NCI-H2227 treated with DMSO at 0.1 percent for 48 hours (cell line): Measurements from ENCODE around the gene GALM.
A peak's percentile ranks its signal among the peaks of the same experiment; 100 is the strongest.
"Not testable (repeated sequence)": the region's sequence is repeated elsewhere in the genome, so short reads cannot be mapped to it uniquely, and the experiment has no call there.

ENCODE experiments used
- DNase-seq: peaks from one replicate; lab custom pipeline; 2025; lab: John Stamatoyannopoulos, UW

The GALM gene

GRCh38 chr2:38711558-38711957 is 45.6 kb downstream of the GALM start:
- no peak for DNase-seq

DNA sequence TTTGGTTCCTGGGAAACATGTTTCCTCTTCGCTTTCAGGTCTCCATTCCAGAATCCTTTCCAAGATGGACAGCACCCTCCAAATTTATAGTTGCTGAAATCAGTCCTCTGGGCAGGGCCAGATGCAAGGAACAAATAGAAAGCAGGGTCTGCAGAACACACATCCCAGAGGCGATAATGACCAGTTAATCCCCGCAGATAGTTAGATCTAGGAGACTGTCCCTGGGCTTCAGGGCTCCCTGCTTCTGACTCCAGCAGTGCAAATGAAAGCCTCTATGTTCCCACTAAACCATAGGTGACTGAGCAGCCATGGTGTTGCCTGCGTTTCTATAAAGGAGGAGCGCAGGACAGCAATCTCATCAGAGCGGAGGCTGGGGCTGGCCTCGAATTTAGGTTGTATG is 46.5 kb downstream of the GALM start:
- DNase-seq = no peak

- no peak for DNase-seq
Measured at GRCh38 chr2:38712871-38713270, 47.0 kb downstream of the GALM start.

- DNase-seq = no peak
Measured at GRCh38 chr2:38713338-38713737, 47.4 kb downstream of the GALM start.

- not testable (repeated sequence) for DNase-seq
Measured at GRCh38 chr2:38714941-38715340, 49.0 kb downstream of the GALM start.

DNA sequence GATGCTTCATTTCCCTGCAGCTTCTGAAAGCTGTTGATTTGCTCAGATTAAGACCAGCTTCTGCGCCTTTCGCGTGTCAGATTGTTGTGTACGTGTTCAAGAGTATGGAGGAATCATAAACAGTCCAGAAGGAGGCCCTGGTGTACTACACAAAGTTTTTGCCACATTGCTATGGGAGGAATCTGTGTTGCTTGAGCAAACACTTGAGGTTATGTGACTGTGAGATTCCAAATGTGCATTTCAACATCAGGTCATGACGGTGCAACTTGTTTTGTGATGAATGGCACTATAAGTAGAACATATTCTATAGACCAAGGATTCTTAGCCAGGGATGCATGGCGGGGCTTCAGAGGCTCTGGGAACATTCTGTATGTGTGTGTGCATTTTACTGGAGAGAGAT is 50.3 kb downstream of the GALM start:
- no peak for DNase-seq

GRCh38 chr2:38718601-38719000 is 52.7 kb downstream of the GALM start:
- DNase-seq = no peak

- no peak for DNase-seq
Measured at GRCh38 chr2:38719706-38720105, 53.8 kb downstream of the GALM start.

- DNase-seq = no peak
Measured at GRCh38 chr2:38720613-38721241, 54.8 kb downstream of the GALM start.

- no peak for DNase-seq
Measured at GRCh38 chr2:38722271-38723061, 56.6 kb downstream of the GALM start.

- no peak for DNase-seq
Measured at GRCh38 chr2:38723173-38723572, 57.3 kb downstream of the GALM start.

- DNase-seq = no peak
Measured at GRCh38 chr2:38727661-38728060, 61.7 kb downstream of the GALM start.

DNA sequence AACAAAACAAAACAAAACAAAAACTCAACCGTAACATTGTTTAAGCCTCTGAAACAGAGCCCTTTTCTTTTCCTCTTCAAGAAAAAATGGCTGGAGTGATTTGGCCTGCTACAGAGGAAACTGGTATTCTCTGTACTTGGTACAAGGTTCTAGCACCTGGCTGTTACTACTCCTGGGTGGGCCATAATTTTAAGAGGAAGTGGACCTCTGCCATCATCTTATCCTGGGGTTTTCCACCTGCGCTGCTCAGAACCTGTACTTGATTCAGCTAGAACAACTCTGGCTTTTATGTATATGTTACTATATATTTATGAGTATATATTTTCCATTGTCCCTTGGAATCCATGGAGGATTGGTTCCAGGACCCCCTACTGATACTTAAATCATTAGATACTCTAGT is 62.8 kb downstream of the GALM start:
- DNase-seq = no peak

- DNase-seq = no peak
Measured at GRCh38 chr2:38731090-38731489, 65.2 kb downstream of the GALM start.

- no peak for DNase-seq
Measured at GRCh38 chr2:38731684-38732221, 65.8 kb downstream of the GALM start.

GRCh38 chr2:38733300-38733971 is 67.5 kb downstream of the GALM start:
- no peak for DNase-seq

- no peak for DNase-seq
Measured at GRCh38 chr2:38734299-38735058, 68.6 kb downstream of the GALM start.

- no peak for DNase-seq
Measured at GRCh38 chr2:38735999-38736320, 70.0 kb downstream of the GALM start.

GRCh38 chr2:38737000-38737698 is 71.2 kb downstream of the GALM start:
- peak; percentile 61 for DNase-seq

DNA sequence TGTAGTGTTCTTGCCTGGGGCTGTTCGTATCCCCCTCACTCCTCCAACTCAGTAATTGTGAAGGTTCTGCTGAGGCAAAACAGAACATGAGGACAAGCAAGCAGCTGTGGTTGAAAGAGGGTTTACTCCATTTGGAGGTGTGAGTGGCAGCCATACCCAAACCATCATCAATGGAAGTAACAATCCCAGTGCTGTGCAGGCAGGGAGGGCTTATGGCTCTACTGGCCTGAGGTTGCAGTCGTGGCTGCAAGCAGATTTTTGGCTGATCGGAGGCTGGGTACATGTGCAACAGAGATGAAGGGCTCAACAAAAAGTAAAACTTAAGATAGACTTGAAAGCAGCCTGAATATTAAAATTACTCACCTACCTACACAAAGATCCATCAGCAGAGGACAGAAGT is 72.0 kb downstream of the GALM start:
- DNase-seq = no peak

DNA sequence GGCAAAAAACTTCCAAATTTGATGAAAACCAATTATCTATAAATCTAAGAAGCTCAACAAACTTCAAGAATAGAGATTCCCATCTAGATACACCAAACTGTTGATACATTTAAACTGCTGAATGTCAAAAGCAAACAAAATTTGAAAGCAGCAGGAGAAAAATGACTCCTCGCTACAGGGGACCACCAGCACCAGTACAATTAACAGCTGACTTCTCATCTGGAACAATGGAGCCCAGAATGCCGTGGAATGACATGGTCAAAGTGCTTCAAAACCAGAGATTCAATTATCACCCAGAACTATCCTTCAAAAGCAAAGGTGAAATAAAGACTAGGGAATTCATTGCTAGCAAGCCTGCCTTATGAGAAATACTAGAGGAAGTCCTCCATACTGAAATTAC is 73.6 kb downstream of the GALM start:
- no peak for DNase-seq
